Heart left ventricle (tissue), 13 donors: ENCODE data around the gene DKKL1.

ENCODE experiments used
- CTCF ChIP-seq, 12 donors: fragments of 200-600 bp; sonication (generic) in 4 of 12; IDR thresholded peaks; one replicate each; pipeline versions ENCODE4 v1.5.0 to v1.8.0; 2018 to 2022; ENCODE audit warnings: antibody characterized with exemption in 12 of 12, mild to moderate bottlenecking in 5 of 12
- POLR2A ChIP-seq, 2 donors: fragments of 450-650 bp; IDR thresholded peaks; one replicate each; pipeline ENCODE4 v1.6.1; 2017; ENCODE audit warnings: antibody characterized with exemption in 2 of 2, mild to moderate bottlenecking in 2 of 2, moderate library complexity in 2 of 2
- donor health status: ischemic (EF 13 %, LVEDD 7.1; RV severe dilation, severe dysfunction).
- donor health status: DM: no; HTN: yes; CAD: no.
- donor health status: DM: no; HTN: no; CAD: no.
- donor health status: ischemic (EF 25% LVEDD 6.9; RV normal size, moderate dysfunction).
- donor health status: ischemic (EF 25% LVEDD 5.7; RV mildly dilated, moderate dysfunction).
- donor health status: ischemic (EF 35%, LVEDD 5.7; RV mildly dilated, moderate dysfunction).
- donor health status: nonischemic (EF 11% LVEDD 7.7; RV severe dilation, severe dysfunction).
- donor health status: DM: yes; HTN: yes; CAD: no.
- donor health status: PGD.
- donor health status: ischemic (EF 29% LVEDD 5.4; RV normal size, mild dysfunction).
- donor health status: nonischemic (EF 23%, LVEDD 6.1; RV moderate dilation, normal function).

- TF ChIP-seq CTCF (IDR thresholded peaks at IDR 0.05): no peak
- TF ChIP-seq POLR2A (IDR thresholded peaks at IDR 0.05): no peak
Measured at GRCh38 chr19:49418511-49418910, 54.8 kb downstream of the DKKL1 start.
